ENCODE results near the gene TTC22.
"Not testable (repeated sequence)": the region's sequence is repeated elsewhere in the genome, so short reads cannot be mapped to it uniquely, and the experiment has no call there.

The TTC22 gene

DNA sequence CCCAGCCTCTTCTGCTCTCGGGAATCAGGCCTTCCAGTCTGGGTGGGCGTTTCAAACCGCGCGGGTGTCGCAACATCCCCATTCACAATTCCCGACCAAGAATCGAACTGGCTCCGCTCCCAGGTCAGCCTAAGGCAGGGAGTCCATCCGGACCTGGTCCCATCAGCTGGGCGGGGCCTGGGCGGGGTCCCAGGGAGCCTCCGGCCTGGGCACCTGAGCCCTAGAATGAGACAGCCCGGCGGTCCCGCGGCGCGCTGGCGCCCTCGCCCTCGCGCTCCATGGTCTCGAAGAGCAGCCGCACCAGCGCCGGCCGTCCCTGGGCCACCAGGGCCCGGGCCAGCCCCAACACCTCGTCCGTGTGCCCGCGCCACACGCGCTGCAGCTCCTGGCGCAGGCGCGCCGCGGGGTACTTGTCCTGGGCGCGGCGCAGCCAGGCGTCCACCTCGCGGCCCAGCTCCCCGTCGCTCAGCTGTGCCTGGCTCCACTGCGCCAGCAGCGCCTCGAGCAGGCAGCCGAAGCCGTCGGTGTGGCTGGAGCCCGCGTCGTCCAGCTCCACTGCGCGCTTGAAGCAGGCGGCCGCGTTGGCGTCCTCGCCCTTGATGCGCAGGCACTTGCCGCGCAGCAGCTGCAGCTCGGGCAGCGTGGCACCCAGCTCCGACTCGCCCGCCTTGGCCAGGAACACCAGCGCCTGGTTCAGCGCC, 19.9 kb downstream of the TTC22 start:
- no peak for DNase-seq

- DNase-seq, result no peak
Measured at GRCh38 chr1:54777431-54777830, 23.7 kb downstream of the TTC22 start.

DNA sequence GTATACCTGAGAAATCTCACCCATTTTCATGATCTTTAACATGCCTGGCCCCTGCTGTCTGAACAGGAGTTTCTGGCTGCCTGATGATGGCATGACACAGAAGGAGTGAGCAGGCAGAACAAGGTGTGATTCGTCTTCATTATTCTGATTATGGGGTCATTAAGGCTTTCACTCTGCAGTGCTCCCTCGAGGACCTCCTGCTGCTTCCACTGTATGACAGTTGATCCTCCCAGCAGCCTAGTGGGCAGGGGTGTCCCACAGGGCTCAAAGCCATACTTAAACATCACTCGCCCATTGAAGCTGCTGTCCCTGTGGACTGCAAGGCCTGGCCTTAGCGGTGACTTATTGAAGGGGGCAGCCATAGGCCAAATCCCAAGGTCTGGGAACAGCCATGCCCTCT, 24.1 kb downstream of the TTC22 start:
- DNase-seq, result no peak

- DNase-seq, result not testable (repeated sequence)
Measured at GRCh38 chr1:54775828-54776721, 25.0 kb downstream of the TTC22 start.

- DNase-seq, result peak; percentile 19
Measured at GRCh38 chr1:54774820-54775498, 26.2 kb downstream of the TTC22 start.

- no peak for DNase-seq
Measured at GRCh38 chr1:54772951-54773350, 28.2 kb downstream of the TTC22 start.

GRCh38 chr1:54768093-54768492, 33.0 kb downstream of the TTC22 start:
- DNase-seq, result peak; percentile 17

- DNase-seq, result no peak
Measured at GRCh38 chr1:54767526-54767925, 33.6 kb downstream of the TTC22 start.

- no peak for DNase-seq
Measured at GRCh38 chr1:54766726-54767125, 34.4 kb downstream of the TTC22 start.

DNA sequence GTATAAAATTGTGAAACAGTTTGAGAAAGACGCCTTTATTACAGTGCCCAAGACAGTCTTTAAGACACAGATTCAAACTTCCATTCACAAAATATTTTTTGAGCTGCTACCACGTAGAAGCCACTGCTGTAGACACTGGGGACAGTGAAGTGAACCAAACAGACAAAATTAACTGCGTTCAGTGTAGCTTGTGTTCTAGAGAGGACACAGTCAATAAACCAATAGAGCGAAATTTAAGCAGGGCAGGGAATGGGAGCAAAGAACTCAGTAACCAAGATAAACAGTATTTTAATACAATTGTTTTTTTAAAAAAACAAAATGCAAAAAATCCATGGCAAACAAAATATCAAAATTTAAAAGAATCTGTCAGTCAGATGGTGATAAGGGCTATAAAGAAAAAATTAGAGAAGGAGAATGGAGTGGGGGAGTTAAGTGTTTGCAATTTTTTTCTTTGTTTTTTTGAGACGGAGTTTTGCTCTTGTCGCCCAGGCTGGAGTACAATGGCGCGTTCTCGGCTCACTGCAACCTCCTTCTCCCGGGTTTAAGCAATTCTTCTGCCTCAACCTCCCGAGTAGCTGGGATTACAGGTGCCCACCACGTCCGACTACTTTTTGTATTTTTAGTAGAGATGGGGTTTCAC, 36.1 kb downstream of the TTC22 start:
- DNase-seq, result no peak

- peak; percentile 98 for DNase-seq
Measured at GRCh38 chr1:54764133-54764921, 36.8 kb downstream of the TTC22 start, which contains the start of gene PARS2. Gene PARS2, minus strand, starts transcription at chr1:54764523. Its CDS starts 5,362 bp downstream, at chr1:54759161.

- DNase-seq, result peak; percentile 17
Measured at GRCh38 chr1:54763816-54764132, 37.3 kb downstream of the TTC22 start.

DNA sequence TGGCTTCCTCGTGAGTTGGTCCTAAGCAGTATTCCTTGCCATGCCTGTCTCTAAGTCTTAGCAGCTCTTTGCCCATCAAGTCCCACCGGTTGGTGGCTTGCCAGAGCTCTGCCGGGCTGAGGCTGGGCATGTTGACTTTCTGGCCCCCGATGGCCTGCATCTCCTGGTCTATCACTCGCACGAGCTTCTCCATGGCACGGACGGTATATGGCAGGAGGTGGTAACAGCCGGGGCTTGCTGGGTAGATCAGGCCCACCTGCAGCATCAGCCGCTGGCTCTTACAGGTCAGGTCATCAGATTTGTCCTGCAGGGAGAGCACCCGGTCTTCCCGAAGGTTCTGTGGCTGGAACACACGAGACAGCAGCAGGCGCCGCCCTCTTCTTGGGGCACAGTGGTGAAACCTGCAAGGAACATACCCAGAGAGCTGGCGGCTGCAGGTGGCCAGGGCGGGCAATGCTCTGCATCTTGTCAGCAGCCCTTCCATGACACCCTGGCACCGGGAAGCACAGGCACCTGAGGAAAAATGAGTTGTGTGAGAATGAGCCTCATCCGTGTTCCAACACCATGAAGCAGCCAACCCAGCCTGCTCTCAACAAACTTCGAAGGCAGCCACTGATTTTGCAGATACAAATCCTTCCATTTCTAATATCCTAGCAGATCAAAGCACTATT, 42.3 kb downstream of the TTC22 start:
- no peak for DNase-seq

- no peak for DNase-seq
Measured at GRCh38 chr1:54757833-54758232, 43.3 kb downstream of the TTC22 start.

GRCh38 chr1:54754486-54755285, 46.4 kb downstream of the TTC22 start:
- no peak for DNase-seq

DNA sequence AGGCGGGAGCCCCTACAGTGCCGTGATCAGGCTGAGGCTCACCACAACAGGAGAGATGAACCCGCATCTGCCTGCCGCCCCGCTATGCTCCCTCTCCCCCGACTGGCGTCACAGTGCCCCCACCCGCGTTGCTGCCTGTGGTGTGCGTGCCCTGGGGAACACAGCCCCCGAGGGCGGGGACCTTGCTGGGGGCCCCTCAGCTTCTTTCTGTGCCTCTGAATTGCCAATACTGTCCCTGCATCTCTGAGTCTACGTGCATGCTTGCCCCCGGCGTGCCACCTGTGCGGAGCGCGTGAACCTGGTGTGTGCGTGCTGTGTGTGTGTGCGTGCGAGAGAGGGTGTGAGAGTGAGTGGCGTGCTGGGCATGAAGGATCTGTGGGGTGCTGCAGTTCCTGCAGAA, 47.1 kb downstream of the TTC22 start:
- no peak for DNase-seq

DNA sequence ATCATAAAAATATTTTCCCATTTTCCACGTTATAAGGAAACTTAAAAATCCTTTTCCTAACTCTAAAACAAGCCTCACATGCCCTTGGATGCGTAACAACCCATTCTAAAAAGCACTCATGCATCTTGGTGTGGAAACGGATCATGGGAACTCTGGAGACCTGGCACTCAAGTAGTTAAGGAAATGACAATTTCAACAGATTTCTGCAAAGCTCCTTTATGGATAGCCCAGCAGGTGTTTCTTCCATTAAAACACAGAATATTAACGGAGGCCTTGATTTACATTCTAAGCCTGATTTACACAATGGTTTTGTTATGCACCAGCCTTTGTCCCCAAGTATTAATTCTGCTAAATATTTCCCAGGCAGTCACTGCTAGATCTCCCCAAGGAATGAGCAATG, 49.7 kb downstream of the TTC22 start:
- DNase-seq, result no peak

DNA sequence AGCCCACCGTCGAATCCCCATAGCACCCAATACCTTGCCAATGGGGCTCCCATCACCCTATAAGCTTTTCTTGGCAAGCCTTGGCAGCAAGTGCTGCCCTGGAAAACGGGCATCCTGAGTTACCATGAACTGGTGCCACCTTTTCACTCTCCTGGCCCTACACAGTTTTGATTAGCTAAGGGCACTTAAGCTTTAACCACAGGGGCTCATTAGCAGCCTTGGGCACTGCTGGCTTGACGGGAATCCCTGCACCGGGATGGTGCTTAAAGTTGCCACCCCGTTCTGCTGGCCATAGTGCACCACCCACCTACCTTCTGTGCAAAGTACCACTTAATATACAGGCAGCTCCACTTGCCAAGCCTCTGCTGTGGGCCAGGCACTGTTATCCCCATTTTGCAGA, 50.5 kb downstream of the TTC22 start:
- no peak for DNase-seq

GRCh38 chr1:54748094-54748835, 52.9 kb downstream of the TTC22 start:
- no peak for DNase-seq

DNA sequence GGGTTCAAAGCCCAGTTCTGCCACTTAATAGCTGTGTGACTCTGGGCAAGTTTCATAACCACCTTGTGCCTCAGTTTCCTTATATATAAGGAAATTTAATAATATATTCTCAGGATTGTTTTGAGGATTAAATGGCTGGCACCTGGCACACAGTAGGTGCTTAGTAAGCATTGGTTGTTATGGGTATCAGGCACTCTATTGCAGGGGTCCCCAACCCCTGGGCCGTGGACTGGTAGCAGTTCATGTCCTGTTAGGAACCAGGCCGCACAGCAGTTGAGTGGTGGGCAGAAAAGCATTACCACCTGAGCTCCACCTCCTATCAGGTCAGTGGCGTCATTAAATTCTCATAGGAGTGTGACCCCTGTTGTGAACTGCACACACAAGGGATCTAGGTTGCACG, 55.3 kb downstream of the TTC22 start:
- DNase-seq, result no peak

All from activated CD4-positive, alpha-beta T cell treated with anti-CD3 and anti-CD28 coated beads, Interleukin-2, Interleukin-6, amounts not matched to agents 100 ng/mL and 50 ng/mL, durations not matched to agents 16 hours and 8 hours (primary cell).